ENCODE measurements around the gene SYCP2L. TPM values are rescaled to one million over a fixed set of nuclear protein-coding genes. Genes with fewer than 3 reads are reported as not detected.

SYCP2L gene
- total and polyA plus RNA-seq, 10 of the 15 experiments (the other 5 are each of a cell fraction or from before 2014, with no cell fraction given): 0.03 to 0.12 (median 0.04) TPM; not detected in 7

GRCh38 chr6:10861086-10861485 lies 25.8 kb upstream of the SYCP2L start (continued):
- TF ChIP-seq ATF2 (IDR thresholded peaks at IDR 0.05; ENCODE audit: low read length): no peak
- no peak for TF ChIP-seq NFIC (IDR thresholded peaks at IDR 0.05; ENCODE audit: low read depth, low read length)
- TF ChIP-seq CHD4 (IDR thresholded peaks at IDR 0.05): no peak

GRCh38 chr6:10862361-10862760 lies 24.5 kb upstream of the SYCP2L start:
- Histone ChIP-seq H3K4me2 (ENCODE audit: control insufficient read depth, insufficient read depth) (no peak overlapping the region), H3K9ac (ENCODE audit: control insufficient read depth, insufficient read depth, low read length) (no peak overlapping the region), H3K27ac (ENCODE audit: control insufficient read depth, insufficient read depth) (no peak overlapping the region), H2AFZ (ENCODE audit: control insufficient read depth, low read depth, low read length) (no peak overlapping the region), H3K4me1 (ENCODE audit: control insufficient read depth, insufficient read depth, low read length) (no peaks in the 10 kb centered on the region), H3K4me3 (no peak overlapping the region), H3K36me3 (ENCODE audit: control insufficient read depth in 2 of 2, insufficient read depth in 2 of 2, low read length in 1 of 2) (no peaks in the 10 kb centered on the region), H3K27me3 (replicated peaks in 1 of 2; ENCODE audit: control insufficient read depth in 2 of 2, insufficient read depth in 2 of 2, low read length in 1 of 2) (no peaks in the 10 kb centered on the region; a peak in 1 of 4 replicates), H3K79me2 (ENCODE audit: control insufficient read depth, insufficient read depth, low read length) (no peaks in the 10 kb centered on the region), H4K20me1 (ENCODE audit: control insufficient read depth, insufficient read depth) (no peaks in the 10 kb centered on the region), H3K9me3 (replicated peaks; ENCODE audit: control insufficient read depth, insufficient read depth, low read length) (no peaks in the 10 kb centered on the region)
- 68% methylated on average over 4 of the region's 4 CpGs for WGBS (ENCODE audit: insufficient coverage, insufficient replicate concordance, low lambda C conversion rate, missing lambda C conversion rate)
- ChIA-PET CTCF (no interaction called here), RAD21 (ENCODE audit: unreplicated experiment) (no interaction called here), POLR2A (no interaction called here), SMC1A (ENCODE audit: uncharacterized antibody, unreplicated experiment) (no interaction called here)
- no peak for FAIRE-seq
- in situ Hi-C loops (cut with MboI) (no loop called here), intact Hi-C loops (cut with micrococcal nuclease; ENCODE audit: unreplicated experiment) (no loop called here)
- no peak for DNase-seq (ENCODE audit: low read depth, low spot score)
- no TSS peak for BruUV-seq (replicated peaks)
- no peak for ATAC-seq
- TF ChIP-seq REST (IDR thresholded peaks at IDR 0.05; ENCODE audit: low read depth, low read length): no peak
- TF ChIP-seq IRF3 (IDR thresholded peaks at IDR 0.05): no peak
- TF ChIP-seq ZBTB11 (CRISPR knock-in tag; IDR thresholded peaks at IDR 0.05): no peak
- no peak for TF ChIP-seq SP1 (IDR thresholded peaks at IDR 0.05; ENCODE audit: low read depth, low read length)
- TF ChIP-seq ZNF592 (IDR thresholded peaks at IDR 0.05): no peak
- TF ChIP-seq TCF12 (IDR thresholded peaks at IDR 0.05; ENCODE audit: low read depth, low read length): no peak

Measured in GM12878 (cell line).